ACC112 (cell line): ENCODE measurements around the gene STAT2.

Experiments used
- H2AFZ ChIP-seq: fragments of 200-600 bp; sonication (generic); one replicate; pipeline ENCODE4 v1.6.0; 2017; ENCODE audit warnings: antibody characterized with exemption, low read length; ENCODE audit not compliant: unreplicated experiment
- H3K27ac ChIP-seq: fragments of 200-600 bp; sonication (generic); 2 replicates; pipeline ENCODE4 v1.5.1; 2014; ENCODE audit warnings: low read depth, mild to moderate bottlenecking, antibody characterized with exemption, low read length, moderate library complexity
- H3K27me3 ChIP-seq: fragments of 200-600 bp; sonication (generic); 2 replicates; pipeline ENCODE4 v1.6.1; 2014; ENCODE audit warnings: mild to moderate bottlenecking, antibody characterized with exemption, low read length, moderate library complexity, mixed read lengths; ENCODE audit not compliant: insufficient read depth
- H3K36me3 ChIP-seq: fragments of 200-600 bp; sonication (generic); 2 replicates; pipeline ENCODE4 v1.6.1; 2016; ENCODE audit warnings: mild to moderate bottlenecking, antibody characterized with exemption, low read length, moderate library complexity, mixed read lengths; ENCODE audit not compliant: insufficient read depth
- H3K4me1 ChIP-seq: fragments of 200-600 bp; sonication (generic); one replicate; pipeline ENCODE4 v1.6.1; 2016; ENCODE audit warnings: low read length, mixed read lengths; ENCODE audit not compliant: insufficient read depth, unreplicated experiment, control insufficient read depth
- H3K4me3 ChIP-seq: fragments of 200-600 bp; sonication (generic); 2 replicates; pipeline ENCODE4 v1.5.1; 2014; ENCODE audit warnings: mild to moderate bottlenecking, low read depth, low read length
- H3K79me2 ChIP-seq: fragments of 200-600 bp; sonication (generic); one replicate; pipeline ENCODE4 v1.6.0; 2016; ENCODE audit warnings: low read length; ENCODE audit not compliant: control insufficient read depth, unreplicated experiment, insufficient read depth

Gene STAT2

DNA sequence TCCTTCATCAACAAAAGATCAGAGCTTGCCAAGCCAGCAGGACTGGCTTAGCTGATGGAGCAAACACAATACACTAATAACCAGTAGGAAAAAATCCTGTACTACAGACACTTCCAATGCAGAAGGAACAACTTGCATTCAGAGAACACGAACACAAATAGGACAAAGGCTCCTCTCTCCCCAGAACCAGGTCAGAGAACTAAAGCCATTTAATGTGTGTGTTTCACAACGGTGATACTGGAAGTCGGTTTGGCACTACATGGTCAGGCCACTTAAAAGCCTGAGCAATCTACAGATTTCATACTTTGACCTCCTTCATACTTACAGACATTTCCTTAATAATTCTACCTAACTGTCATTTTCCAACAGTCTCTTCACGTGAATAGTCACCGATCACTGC lies 66.1 kb downstream of the STAT2 start:
- H3K27ac ChIP-seq, result no peak overlapping the region
- peaks cover 16% of the 10 kb centered on the region for H3K36me3 ChIP-seq
- peaks cover 74% of the 10 kb centered on the region for H3K79me2 ChIP-seq
- H3K4me3 ChIP-seq, result no peak overlapping the region
- peaks cover 12% of the 10 kb centered on the region for H3K4me1 ChIP-seq
- no peaks in the 10 kb centered on the region for H3K27me3 ChIP-seq
- H2AFZ ChIP-seq, result no peak overlapping the region
